Endodermal cell (in vitro differentiated cells): ENCODE results near the gene CFL1. TPM values are rescaled to one million over a fixed set of nuclear protein-coding genes. Genes with fewer than 3 reads are reported as not detected.
"Not testable (repeated sequence)": the region's sequence is repeated elsewhere in the genome, so short reads cannot be mapped to it uniquely, and the experiment has no call there.

Experiments
- DNase-seq: peaks from one replicate; pipeline ENCODE4 v3.0.0-alpha.2; 2017
- H3K27ac ChIP-seq: 2 replicates; pipeline ENCODE4 v1.5.1; 2013; ENCODE audit warnings: mild to moderate bottlenecking, low read depth, low read length, moderate library complexity
- H3K27me3 ChIP-seq: 2 replicates; pipeline ENCODE4 v1.6.1; 2013; ENCODE audit warnings: mild to moderate bottlenecking, low read length, moderate library complexity; ENCODE audit not compliant: insufficient read depth, control insufficient read depth, poor library complexity, severe bottlenecking
- H3K36me3 ChIP-seq: 2 replicates; pipeline ENCODE4 v1.7.0; 2013; ENCODE audit warnings: mild to moderate bottlenecking, low read length, moderate library complexity; ENCODE audit not compliant: control insufficient read depth, insufficient read depth
- H3K4me1 ChIP-seq: one replicate; pipeline ENCODE4 v1.7.0; 2013; ENCODE audit warnings: low read length; ENCODE audit not compliant: control insufficient read depth, insufficient read depth
- H3K4me3 ChIP-seq: 2 replicates; pipeline ENCODE4 v1.5.1; 2013; ENCODE audit warnings: mild to moderate bottlenecking, low read length, moderate library complexity
- H3K9ac ChIP-seq: 2 replicates; pipeline ENCODE4 v1.6.1; 2013; ENCODE audit warnings: mild to moderate bottlenecking, low read length, moderate library complexity; ENCODE audit not compliant: poor library complexity, severe bottlenecking; ENCODE audit errors: extremely low read depth
- H3K9me3 ChIP-seq: 2 replicates; pipeline ENCODE4 v1.6.1; 2013; ENCODE audit warnings: mild to moderate bottlenecking, low read length, moderate library complexity; ENCODE audit not compliant: control insufficient read depth
- H3K27ac Mint-ChIP-seq: 2 replicates; pipeline ENCODE4 v1.8.0; 2020; ENCODE audit warnings: mixed read lengths
- H3K27me3 Mint-ChIP-seq: 2 replicates; pipeline ENCODE4 v1.8.0; 2021; ENCODE audit warnings: mild to moderate bottlenecking, mixed read lengths; ENCODE audit not compliant: insufficient read depth
- H3K36me3 Mint-ChIP-seq: 2 replicates; pipeline ENCODE4 v1.8.0; 2020; ENCODE audit warnings: low read depth, mixed read lengths
- H3K4me1 Mint-ChIP-seq: 2 replicates; pipeline ENCODE4 v1.8.0; 2020; ENCODE audit warnings: mixed read lengths
- H3K4me3 Mint-ChIP-seq: 2 replicates; pipeline ENCODE4 v1.8.0; 2020; ENCODE audit warnings: mild to moderate bottlenecking, moderate library complexity, mixed read lengths
- H3K9me3 Mint-ChIP-seq: 2 replicates; pipeline ENCODE4 v1.8.0; 2020; ENCODE audit warnings: mild to moderate bottlenecking, mixed read lengths
- CTCF ChIP-seq: fragments of 200-600 bp; sonication (generic); conservative IDR thresholded peaks from 2 replicates; pipeline ENCODE4 v1.5.0; 2021; ENCODE audit warnings: antibody characterized with exemption, mild to moderate bottlenecking
- WGBS, 2 experiments: methylation state at CpG; one replicate each; pipeline versions ENCODE4 v1.1.5 to v1.1.7; 2013; ENCODE audit warnings: missing lambda C conversion rate in 2 of 2, mixed read lengths in 1 of 2; ENCODE audit not compliant: insufficient coverage in 1 of 2, insufficient read length in 1 of 2; 5-methylcytosine and 5-hydroxymethylcytosine counted together
- total RNA-seq, 2 donors: library from RNA; stranded (reverse); fragmentation: NEBNext Ultra II Directional in 1 of 2; extraction: Animal tissue kit (Norgen Biotek cat#: 25700) in 1 of 2; gene quantifications; 2 replicates in 1 of 2; 3 replicates in 1 of 2; pipeline ENCODE4 v1.2.1, GENCODE V29; 2021

CFL1 gene
- total RNA-seq, 2 donors from 2014 or later, result 1,218 to 1,284 TPM

- Histone ChIP-seq H3K36me3 (peaks cover 35% of the 10 kb centered on the region), H3K9ac (no peak overlapping the region), H3K4me3 (no peak overlapping the region), H3K4me1 (no peaks in the 10 kb centered on the region), H3K27me3 (no peaks in the 10 kb centered on the region), H3K9me3 (peaks cover 7% of the 10 kb centered on the region), H3K27ac (no peak overlapping the region)
- H3K27ac Mint-ChIP-seq, result no peak overlapping the region
- TF ChIP-seq CTCF, result no peak
- H3K4me3 Mint-ChIP-seq, result no peak overlapping the region
- no peaks in the 10 kb centered on the region for H3K4me1 Mint-ChIP-seq
- DNase-seq, result peak; percentile 65
- peaks cover 33% of the 10 kb centered on the region for H3K36me3 Mint-ChIP-seq
- peaks cover 12% of the 10 kb centered on the region for H3K27me3 Mint-ChIP-seq
- 80% methylated on average over 6 to 8 of the region's 8 CpGs for WGBS, 2 experiments
- H3K9me3 Mint-ChIP-seq, result no peaks in the 10 kb centered on the region
Observed at GRCh38 chr11:65849366-65849765, 8.6 kb downstream of the CFL1 start.

GRCh38 chr11:65848693-65849092 lies 9.3 kb downstream of the CFL1 start:
- H3K9me3 ChIP-seq, result not testable (repeated sequence)
- WGBS, 2 experiments, result 74 to 92% methylated on average over 6 to 7 of the region's 7 CpGs

GRCh38 chr11:65847746-65848145 lies 10.2 kb downstream of the CFL1 start:
- Mint-ChIP-seq H3K27me3 (peaks cover 12% of the 10 kb centered on the region), H3K27ac (no peak overlapping the region), H3K36me3 (peaks cover 17% of the 10 kb centered on the region), H3K4me3 (no peak overlapping the region), H3K9me3 (no peaks in the 10 kb centered on the region), H3K4me1 (peaks cover 4% of the 10 kb centered on the region)
- no peak overlapping the region for H3K4me3 ChIP-seq
- H3K27me3 ChIP-seq, result no peaks in the 10 kb centered on the region
- H3K27ac ChIP-seq, result no peak overlapping the region
- H3K9ac ChIP-seq, result no peak overlapping the region
- peaks cover 19% of the 10 kb centered on the region for H3K36me3 ChIP-seq
- peaks cover 7% of the 10 kb centered on the region for H3K9me3 ChIP-seq
- no peak for TF ChIP-seq CTCF
- 80 to 91% methylated on average over 3 of the region's 3 CpGs for WGBS, 2 experiments
- no peak for DNase-seq
- peaks cover 5% of the 10 kb centered on the region for H3K4me1 ChIP-seq

More at GRCh38 chr11:65848693-65849092, 9.3 kb downstream of the CFL1 start:
- not testable (repeated sequence) for H3K27me3 ChIP-seq, DNase-seq, H3K27ac ChIP-seq, H3K4me3 ChIP-seq, H3K4me1 ChIP-seq, H3K9ac ChIP-seq, H3K9me3 Mint-ChIP-seq, H3K27ac Mint-ChIP-seq, H3K4me3 Mint-ChIP-seq, H3K4me1 Mint-ChIP-seq
- Mint-ChIP-seq H3K36me3 (peaks cover 26% of the 10 kb centered on the region), H3K27me3 (peaks cover 12% of the 10 kb centered on the region)
- H3K36me3 ChIP-seq, result peaks cover 28% of the 10 kb centered on the region

GRCh38 chr11:65844231-65844872 lies 13.6 kb downstream of the CFL1 start:
- H3K9me3 ChIP-seq, result no peaks in the 10 kb centered on the region
- H3K4me1 Mint-ChIP-seq, result peaks cover 4% of the 10 kb centered on the region
- no peak overlapping the region for H3K9ac ChIP-seq
- no peaks in the 10 kb centered on the region for H3K27me3 ChIP-seq
- H3K36me3 ChIP-seq, result no peaks in the 10 kb centered on the region
- WGBS, 2 experiments, result 93% methylated on average over 9 to 10 of the region's 10 CpGs
- H3K36me3 Mint-ChIP-seq, result no peaks in the 10 kb centered on the region
- TF ChIP-seq CTCF, result no peak
- no peaks in the 10 kb centered on the region for H3K9me3 Mint-ChIP-seq
- H3K27ac ChIP-seq, result no peak overlapping the region
- no peak for DNase-seq
- no peak overlapping the region for H3K4me3 ChIP-seq
- peaks cover 5% of the 10 kb centered on the region for H3K4me1 ChIP-seq
- H3K4me3 Mint-ChIP-seq, result no peak overlapping the region
- H3K27ac Mint-ChIP-seq, result no peak overlapping the region
- peaks cover 12% of the 10 kb centered on the region for H3K27me3 Mint-ChIP-seq
